Esophagus muscularis mucosa (tissue), 4 donors: ENCODE results near the gene DCDC2C. TPM values are rescaled to one million over a fixed set of nuclear protein-coding genes. Genes with fewer than 3 reads are reported as not detected.
A peak's percentile ranks its signal among the peaks of the same experiment; 100 is the strongest.

Experiments
- DNase-seq: peaks from one replicate; pipeline ENCODE4 v3.0.0-alpha.2; 2017; ENCODE audit errors: extremely low spot score
- H3K27ac ChIP-seq, 4 donors: fragments of 200-600 bp; sonication (generic); replicated peaks in 1 of 4; 1 replicate in 3 of 4; 2 replicates in 1 of 4; pipeline ENCODE4 v1.5.1; 2016 to 2019; ENCODE audit warnings: mild to moderate bottlenecking in 1 of 4
- H3K27me3 ChIP-seq, 4 donors: fragments of 200-600 bp; sonication (generic); one replicate each; pipeline versions ENCODE4 v1.5.1 to v1.6.0; 2016 to 2019
- H3K36me3 ChIP-seq, 4 donors: fragments of 200-600 bp; sonication (generic); one replicate each; pipeline ENCODE4 v1.5.1; 2016 to 2019
- H3K4me1 ChIP-seq, 4 donors: fragments of 200-600 bp; sonication (generic); one replicate each; pipeline ENCODE4 v1.5.1; 2016 to 2019
- H3K4me3 ChIP-seq, 4 donors: fragments of 200-600 bp; sonication (generic); 1 replicate in 2 of 4; 2 replicates in 2 of 4; pipeline ENCODE4 v1.5.1; 2016 to 2019; ENCODE audit warnings: mild to moderate bottlenecking in 4 of 4, moderate library complexity in 1 of 4
- H3K9me3 ChIP-seq, 4 donors: fragments of 200-600 bp; sonication (generic); 1 replicate in 3 of 4; 2 replicates in 1 of 4; pipeline ENCODE4 v1.5.1; 2016 to 2019
- CTCF ChIP-seq, 3 experiments: fragments of 200-600 bp in 2 of 3; fragments of 450-650 bp in 1 of 3; sonication (generic) in 2 of 3; IDR thresholded peaks; one replicate each; pipeline ENCODE4 v1.5.1; 2017 to 2019; ENCODE audit warnings: antibody characterized with exemption in 3 of 3, mild to moderate bottlenecking in 2 of 3, moderate library complexity in 1 of 3
- EP300 ChIP-seq: sonication (generic); formaldehyde crosslinking; IDR thresholded peaks from one replicate; pipeline ENCODE4 v1.6.1; 2017; ENCODE audit warnings: antibody characterized with exemption
- POLR2A ChIP-seq: fragments of 450-650 bp; IDR thresholded peaks from one replicate; pipeline ENCODE4 v1.6.1; 2017; ENCODE audit warnings: antibody characterized with exemption, moderate library complexity, mild to moderate bottlenecking, low read depth
- POLR2AphosphoS5 ChIP-seq, 2 donors: sonication (generic); formaldehyde crosslinking; IDR thresholded peaks; one replicate each; pipeline ENCODE4 v1.6.1; 2017; ENCODE audit warnings: antibody characterized with exemption in 2 of 2
- WGBS: methylation state at CpG from one replicate; pipeline ENCODE4 v1.1.5; 2018; 5-methylcytosine and 5-hydroxymethylcytosine counted together
- intact Hi-C: fragments of 100-400 bp; cut with DNase I; formaldehyde crosslinking; loops from one replicate; pipeline ENCODE4 v1.15.1; 2023
- total RNA-seq, 4 donors: library from RNA; depleted of rRNA; stranded (reverse); fragments of >200 nt; gene quantifications; one replicate each; pipeline versions ENCODE4 v1.1.0 to v1.2.1, GENCODE V29; 2016

Gene DCDC2C
- total RNA-seq, 4 donors from 2014 or later = 0.83 TPM; not detected in 3

GRCh38 chr2:3662239-3662638 lies 41.1 kb upstream of the DCDC2C start:
- no peak for DNase-seq
- Histone ChIP-seq H3K36me3 (no peaks in the 10 kb centered on the region), H3K27ac (no peak overlapping the region), H3K4me3 (no peak overlapping the region), H3K4me1 (peaks cover 4 to 8% (median 5%) of the 10 kb centered on the region in 4 donors), H3K9me3 (no peaks in the 10 kb centered on the region), H3K27me3 (peaks cover 0 to 8% (median 0%) of the 10 kb centered on the region in 4 donors)
- 81% methylated on average over 6 of the region's 6 CpGs for WGBS
- intact Hi-C loops = no loop called here
- TF ChIP-seq EP300 (no peak), CTCF (IDR thresholded peaks at IDR 0.05) (no peak), POLR2A (no peak)

GRCh38 chr2:3664118-3664517 lies 39.3 kb upstream of the DCDC2C start:
- DNase-seq = no peak
- intact Hi-C loops = no loop called here
- 58% methylated on average over 3 of the region's 3 CpGs for WGBS
- peaks cover 0 to 8% (median 0%) of the 10 kb centered on the region in 4 donors for H3K27me3 ChIP-seq
- TF ChIP-seq EP300 = no peak
- TF ChIP-seq POLR2AphosphoS5 (IDR thresholded peaks at IDR 0.05) = no peak
- TF ChIP-seq CTCF (IDR thresholded peaks at IDR 0.05) = no peak
- TF ChIP-seq POLR2A = no peak
- H3K4me3 ChIP-seq = no peak overlapping the region
- H3K4me1 ChIP-seq = peaks cover 3 to 13% (median 6%) of the 10 kb centered on the region in 4 donors
- H3K27ac ChIP-seq = no peak overlapping the region
- H3K9me3 ChIP-seq = no peaks in the 10 kb centered on the region
- no peaks in the 10 kb centered on the region for H3K36me3 ChIP-seq

- H3K4me3 ChIP-seq = no peak overlapping the region
- TF ChIP-seq POLR2AphosphoS5 (IDR thresholded peaks at IDR 0.05) = no peak
- no peak for TF ChIP-seq POLR2A
- TF ChIP-seq CTCF (IDR thresholded peaks at IDR 0.05) = no peak
- no peak for TF ChIP-seq EP300
- no peaks in the 10 kb centered on the region for H3K9me3 ChIP-seq
- DNase-seq = no peak
- no peaks in the 10 kb centered on the region for H3K36me3 ChIP-seq
- WGBS = 85% methylated on average over 8 of the region's 8 CpGs
- no peak overlapping the region for H3K27ac ChIP-seq
- intact Hi-C loops = no loop called here
- peaks cover 0 to 13% (median 3%) of the 10 kb centered on the region in 4 donors for H3K4me1 ChIP-seq
- H3K27me3 ChIP-seq = peaks cover 0 to 16% (median 0%) of the 10 kb centered on the region in 4 donors
Observed at GRCh38 chr2:3664925-3665324, 38.5 kb upstream of the DCDC2C start.

GRCh38 chr2:3665886-3666612 lies 37.3 kb upstream of the DCDC2C start:
- Histone ChIP-seq H3K36me3 (no peaks in the 10 kb centered on the region), H3K4me3 (no peak overlapping the region), H3K9me3 (no peaks in the 10 kb centered on the region), H3K27me3 (peaks cover 0 to 22% (median 0%) of the 10 kb centered on the region in 4 donors), H3K4me1 (peaks cover 0 to 13% (median 3%) of the 10 kb centered on the region in 4 donors), H3K27ac (no peak overlapping the region)
- WGBS = 86% methylated on average over 16 of the region's 16 CpGs
- intact Hi-C loops = no loop called here
- peak; percentile 68 for DNase-seq
- TF ChIP-seq CTCF (IDR thresholded peaks at IDR 0.05) (no peak), POLR2AphosphoS5 (IDR thresholded peaks at IDR 0.05) (no peak), POLR2A (no peak), EP300 (no peak)
